Lower lobe of right lung (tissue), 2 donors: Measurements from ENCODE around the gene PTPRCAP. TPM values are rescaled to one million over a fixed set of nuclear protein-coding genes. Genes with fewer than 3 reads are reported as not detected.

Experiments used
- ATAC-seq, 2 donors: fragments of 200-7000 bp; cut with Tn5 transposase; one replicate each; pipeline ENCODE4 v1.9.1; 2020 to 2022; ENCODE audit warnings: mild to moderate bottlenecking in 2 of 2, moderate library complexity in 2 of 2
- DNase-seq: peaks from one replicate; pipeline ENCODE4 v3.0.0-alpha.2; 2020
- H3K27ac ChIP-seq: fragments of 200-600 bp; one replicate; pipeline ENCODE4 v1.8.0; 2022
- H3K27me3 ChIP-seq: fragments of 200-600 bp; one replicate; pipeline ENCODE4 v1.8.0; 2022; ENCODE audit warnings: low read depth
- H3K36me3 ChIP-seq: fragments of 200-600 bp; one replicate; pipeline ENCODE4 v1.8.0; 2022; ENCODE audit warnings: mild to moderate bottlenecking
- H3K4me1 ChIP-seq: fragments of 200-600 bp; one replicate; pipeline ENCODE4 v1.8.0; 2022
- H3K4me3 ChIP-seq: fragments of 200-600 bp; one replicate; pipeline ENCODE4 v1.8.0; 2022; ENCODE audit warnings: mild to moderate bottlenecking
- H3K9me3 ChIP-seq: fragments of 200-600 bp; one replicate; pipeline ENCODE4 v1.8.0; 2022
- CTCF ChIP-seq: fragments of 200-600 bp; IDR thresholded peaks from one replicate; pipeline ENCODE4 v1.8.0; 2022; ENCODE audit warnings: antibody characterized with exemption, mild to moderate bottlenecking
- intact Hi-C: fragments of 100-400 bp; cut with DNase I; formaldehyde crosslinking; loops from one replicate; pipeline ENCODE4 v1.11.0; 2022
- total RNA-seq: library from RNA; stranded (reverse); fragmentation: NEBNext Ultra II Directional; extraction: Animal tissue kit (Norgen Biotek cat#: 25700); gene quantifications from one replicate; pipeline ENCODE4 v1.2.1, GENCODE V29; 2021
- donor health status: DM: no; HTN: yes; CAD: no; lungs with severe emphysema.

The PTPRCAP gene
- total RNA-seq, 1 donor from 2014 or later = 15.7 TPM

- DNase-seq (no peak), ATAC-seq (no peak)
- no peaks in the 10 kb centered on the region for H3K9me3 ChIP-seq
- intact Hi-C loops = no loop called here
- H3K4me3 ChIP-seq = no peak overlapping the region
- no peaks in the 10 kb centered on the region for H3K36me3 ChIP-seq
- no peaks in the 10 kb centered on the region for H3K27me3 ChIP-seq
- H3K27ac ChIP-seq = no peak overlapping the region
- H3K4me1 ChIP-seq = no peaks in the 10 kb centered on the region
- TF ChIP-seq CTCF = no peak
Observed at GRCh38 chr11:67458266-67458665, 20.8 kb upstream of the PTPRCAP start.

- no peak for TF ChIP-seq CTCF
- ATAC-seq (no peak), DNase-seq (no peak)
- no peaks in the 10 kb centered on the region for H3K9me3 ChIP-seq
- H3K27me3 ChIP-seq = no peaks in the 10 kb centered on the region
- intact Hi-C loops = no loop called here
- no peak overlapping the region for H3K27ac ChIP-seq
- H3K36me3 ChIP-seq = no peaks in the 10 kb centered on the region
- H3K4me1 ChIP-seq = peaks cover 3% of the 10 kb centered on the region
- H3K4me3 ChIP-seq = no peak overlapping the region
Observed at GRCh38 chr11:67457453-67457852, 20.0 kb upstream of the PTPRCAP start.

- Histone ChIP-seq H3K4me1 (peaks cover 6% of the 10 kb centered on the region), H3K4me3 (no peak overlapping the region), H3K36me3 (no peaks in the 10 kb centered on the region), H3K9me3 (no peaks in the 10 kb centered on the region), H3K27me3 (no peaks in the 10 kb centered on the region), H3K27ac (no peak overlapping the region)
- no peak for TF ChIP-seq CTCF
- ATAC-seq (no peak), DNase-seq (peak; percentile 42)
- intact Hi-C loops = no loop called here
Observed at GRCh38 chr11:67456068-67456705, 18.7 kb upstream of the PTPRCAP start.

- H3K4me3 ChIP-seq = no peak within 1 kb of the TSS
- no peak within 1 kb of the TSS for H3K27ac ChIP-seq
- no peaks in the 10 kb centered on the region for H3K27me3 ChIP-seq
- no peaks in the 10 kb centered on the region for H3K9me3 ChIP-seq
- TF ChIP-seq CTCF = no peak
- no peak for DNase-seq
- H3K36me3 ChIP-seq = no peaks in the 10 kb centered on the region
- ATAC-seq = no peak
- H3K4me1 ChIP-seq = peaks cover 10% of the 10 kb centered on the region
- intact Hi-C loops = no loop called here
Observed at GRCh38 chr11:67455054-67455453, 17.6 kb upstream of the PTPRCAP start, which contains the start of gene CABP4. Gene CABP4 (plus strand): TSS chr11:67455354. CDS start chr11:67455424, 70 bp downstream.

GRCh38 chr11:67453816-67454732, 16.6 kb upstream of the PTPRCAP start:
- intact Hi-C loops = no loop called here
- no peak overlapping the region for H3K4me3 ChIP-seq
- peaks cover 12% of the 10 kb centered on the region for H3K4me1 ChIP-seq
- H3K27ac ChIP-seq = no peak overlapping the region
- no peak for TF ChIP-seq CTCF
- no peaks in the 10 kb centered on the region for H3K9me3 ChIP-seq
- H3K36me3 ChIP-seq = no peaks in the 10 kb centered on the region
- ATAC-seq = no peak
- H3K27me3 ChIP-seq = no peaks in the 10 kb centered on the region
- DNase-seq = no peak
